Lower leg skin (tissue), 4 donors: ENCODE measurements around the gene TMEM94. TPM values are rescaled to one million over a fixed set of nuclear protein-coding genes. Genes with fewer than 3 reads are reported as not detected.
A peak's percentile ranks its signal among the peaks of the same experiment; 100 is the strongest.
"Not testable (repeated sequence)": the region's sequence is repeated elsewhere in the genome, so short reads cannot be mapped to it uniquely, and the experiment has no call there.

Experiments used
- DNase-seq, 2 donors: peaks; one replicate each; pipeline ENCODE4 v3.0.0-alpha.2; 2019; ENCODE audit warnings: low spot score in 2 of 2
- H3K4me3 ChIP-seq: fragments of 200-600 bp; sonication (generic); 2 replicates; pipeline ENCODE4 v1.5.1; 2017; ENCODE audit warnings: mild to moderate bottlenecking, low read depth; ENCODE audit not compliant: poor library complexity, severe bottlenecking
- CTCF ChIP-seq, 3 donors: fragments of 450-650 bp; IDR thresholded peaks; one replicate each; pipeline ENCODE4 v1.5.1; 2016; ENCODE audit warnings: antibody characterized with exemption in 3 of 3, mild to moderate bottlenecking in 3 of 3, moderate library complexity in 2 of 3
- POLR2A ChIP-seq, 2 donors: fragments of 450-650 bp; IDR thresholded peaks; one replicate each; pipeline ENCODE4 v1.6.1; 2016 to 2017; ENCODE audit warnings: antibody characterized with exemption in 2 of 2, mild to moderate bottlenecking in 1 of 2, moderate library complexity in 1 of 2
- WGBS, 2 donors: methylation state at CpG; one replicate each; pipeline ENCODE4 v1.1.5; 2018; 5-methylcytosine and 5-hydroxymethylcytosine counted together
- intact Hi-C: fragments of 100-400 bp; cut with DNase I; formaldehyde crosslinking; loops from one replicate; pipeline ENCODE4 v1.15.0; 2023; ENCODE audit warnings: low total_unique reads
- total RNA-seq, 4 donors: library from RNA; depleted of rRNA; stranded (reverse); fragments of >200 nt; gene quantifications; one replicate each; pipeline ENCODE4 v1.1.0, GENCODE V29; 2016

The TMEM94 gene
- total RNA-seq, 4 donors from 2014 or later: 39.3 to 103 (median 79.0) TPM

GRCh38 chr17:75516255-75516618, 59.8 kb downstream of the TMEM94 start, which contains the start of gene TSEN54:
Gene TSEN54, plus strand, starts transcription at chr17:75516528. Its CDS starts 33 bp downstream, at chr17:75516561.
- no peak for TF ChIP-seq POLR2A (IDR thresholded peaks at IDR 0.05)
- TF ChIP-seq CTCF (IDR thresholded peaks at IDR 0.05): no peak
- intact Hi-C loops: no loop called here
- 0% methylated on average over 13 to 36 of the region's 45 CpGs for WGBS, 2 donors
- H3K4me3 ChIP-seq: peak within 1 kb of the TSS; percentile 70
- peak; percentile 91 to 99 for DNase-seq

- no peak for DNase-seq
- TF ChIP-seq POLR2A (IDR thresholded peaks at IDR 0.05) (no peak), CTCF (IDR thresholded peaks at IDR 0.05) (no peak)
- intact Hi-C loops: no loop called here
- peak overlapping the region; percentile 70 for H3K4me3 ChIP-seq
- WGBS, 2 donors: 0 to 1% methylated on average over 26 to 50 of the region's 65 CpGs
Observed at GRCh38 chr17:75516619-75517296, 60.3 kb downstream of the TMEM94 start.

GRCh38 chr17:75517297-75517865, 60.9 kb downstream of the TMEM94 start:
- WGBS, 2 donors: 21 to 36% methylated on average over 10 of the region's 10 CpGs
- intact Hi-C loops: no loop called here
- no peak for TF ChIP-seq CTCF (IDR thresholded peaks at IDR 0.05)
- peak overlapping the region; percentile 70 for H3K4me3 ChIP-seq
- no peak for DNase-seq

- H3K4me3 ChIP-seq: no peak overlapping the region
- intact Hi-C loops: no loop called here
- WGBS, 2 donors: 84 to 85% methylated on average over 3 of the region's 3 CpGs
- DNase-seq: no peak
- TF ChIP-seq POLR2A (IDR thresholded peaks at IDR 0.05) (no peak), CTCF (IDR thresholded peaks at IDR 0.05) (no peak)
Observed at GRCh38 chr17:75518201-75518600, 61.8 kb downstream of the TMEM94 start.

- intact Hi-C loops: no loop called here
- H3K4me3 ChIP-seq: no peak overlapping the region
- no peak for DNase-seq
- TF ChIP-seq POLR2A (IDR thresholded peaks at IDR 0.05) (no peak), CTCF (IDR thresholded peaks at IDR 0.05) (no peak)
- 91% methylated on average over 9 of the region's 9 CpGs for WGBS, 2 donors
Observed at GRCh38 chr17:75518983-75519537, 62.6 kb downstream of the TMEM94 start.

GRCh38 chr17:75520413-75520812, 64.0 kb downstream of the TMEM94 start:
- WGBS, 2 donors: 95 to 99% methylated on average over 8 of the region's 8 CpGs
- H3K4me3 ChIP-seq, DNase-seq, intact Hi-C loops: not testable (repeated sequence)
